Mucosa of gallbladder (tissue), 1 donor: Measurements from ENCODE around the gene NPAS3. TPM values are rescaled to one million over a fixed set of nuclear protein-coding genes. Genes with fewer than 3 reads are reported as not detected.
A peak's percentile ranks its signal among the peaks of the same experiment; 100 is the strongest.

Experiments
- DNase-seq: peaks from one replicate; pipeline ENCODE4 v3.0.0-alpha.2; 2020; ENCODE audit warnings: low spot score
- total RNA-seq: library from RNA; stranded (reverse); gene quantifications from one replicate; pipeline ENCODE4 v1.2.1, GENCODE V29; 2021
- donor health status: DM: no; HTN: no; CAD: no.

The NPAS3 gene
- total RNA-seq, 1 donor from 2014 or later = 1.8 TPM

- DNase-seq = no peak
Measured at GRCh38 chr14:33668066-33668465, 729.4 kb downstream of the NPAS3 start.

- no peak for DNase-seq
Measured at GRCh38 chr14:33669111-33669510, 730.4 kb downstream of the NPAS3 start.

DNA sequence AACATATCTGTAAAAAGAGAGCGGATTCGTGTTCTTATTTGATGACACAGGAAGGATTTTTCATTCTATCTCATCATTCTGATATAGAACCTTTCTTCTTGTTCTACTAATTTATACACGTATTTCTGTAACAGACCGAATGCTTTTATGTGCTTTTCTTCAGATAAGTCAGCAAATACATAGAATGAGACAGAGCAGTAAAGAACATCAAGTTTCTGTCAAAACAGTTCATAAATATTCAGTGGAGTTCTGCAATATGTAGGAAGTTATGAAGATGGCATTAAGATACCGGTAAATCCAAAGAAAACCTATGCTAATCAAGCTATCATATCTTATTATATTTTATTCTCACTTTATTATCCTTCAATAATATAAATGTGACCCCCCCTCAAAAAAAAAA is 731.6 kb downstream of the NPAS3 start:
- no peak for DNase-seq

- no peak for DNase-seq
Measured at GRCh38 chr14:33671556-33671955, 732.9 kb downstream of the NPAS3 start.

- DNase-seq = no peak
Measured at GRCh38 chr14:33674927-33675326, 736.2 kb downstream of the NPAS3 start.

GRCh38 chr14:33675415-33676130 is 736.9 kb downstream of the NPAS3 start:
- DNase-seq = no peak

DNA sequence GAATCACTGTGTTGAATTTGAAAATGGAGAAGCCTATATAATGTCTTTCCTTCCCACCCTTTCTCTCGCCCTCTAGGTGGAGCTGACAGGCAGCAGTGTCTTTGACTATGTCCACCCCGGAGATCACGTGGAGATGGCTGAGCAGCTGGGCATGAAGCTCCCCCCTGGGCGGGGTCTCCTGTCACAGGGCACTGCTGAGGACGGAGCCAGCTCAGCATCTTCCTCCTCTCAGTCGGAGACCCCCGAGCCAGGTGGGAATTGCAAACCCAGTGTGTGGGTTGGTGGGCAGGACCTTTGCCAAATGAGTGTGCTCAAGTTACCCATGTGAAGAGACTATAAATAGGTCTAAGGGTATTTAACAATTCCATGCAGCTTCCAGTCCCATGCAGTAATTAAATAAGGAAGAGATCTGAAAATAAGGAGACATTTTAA is 737.5 kb downstream of the NPAS3 start:
- no peak for DNase-seq

GRCh38 chr14:33676891-33677290 is 738.2 kb downstream of the NPAS3 start:
- DNase-seq = no peak

DNA sequence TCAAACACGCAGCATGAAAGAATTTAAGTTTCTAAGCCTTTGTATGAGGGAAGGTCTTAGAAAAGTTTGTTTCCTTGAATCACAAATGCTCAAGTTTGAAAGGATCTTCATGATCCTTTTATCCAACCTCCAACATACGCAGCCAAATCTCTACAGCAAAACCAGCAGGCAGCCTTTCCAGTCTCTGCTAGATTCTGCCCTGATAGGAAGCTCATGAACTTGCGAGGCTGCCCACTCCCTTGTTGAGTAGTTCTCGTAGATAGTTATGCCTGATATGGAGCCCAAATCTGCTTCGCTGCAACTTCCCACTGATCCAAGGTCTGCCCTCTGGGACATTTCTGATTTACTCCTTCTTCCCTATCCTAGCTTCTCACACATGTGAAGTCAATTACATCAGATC is 739.3 kb downstream of the NPAS3 start:
- no peak for DNase-seq

DNA sequence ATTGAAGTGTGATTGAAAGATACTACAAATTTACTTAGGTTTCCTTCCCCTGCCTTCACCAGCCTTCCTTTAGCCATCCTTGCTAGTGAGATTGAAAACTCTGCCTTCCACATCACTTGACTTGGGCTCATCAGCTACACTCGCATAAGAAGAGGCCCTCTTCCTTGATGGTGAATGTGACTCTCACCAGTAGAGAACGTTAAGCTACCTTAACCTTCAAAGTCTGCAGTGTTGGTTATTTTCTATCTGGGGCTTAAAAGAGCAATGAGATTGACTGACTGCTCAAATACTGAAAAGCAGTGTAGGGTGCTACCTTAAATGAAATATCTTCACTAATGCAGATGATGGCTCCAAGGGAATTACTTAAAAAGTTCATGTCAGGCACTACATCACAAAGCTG is 740.3 kb downstream of the NPAS3 start:
- no peak for DNase-seq

DNA sequence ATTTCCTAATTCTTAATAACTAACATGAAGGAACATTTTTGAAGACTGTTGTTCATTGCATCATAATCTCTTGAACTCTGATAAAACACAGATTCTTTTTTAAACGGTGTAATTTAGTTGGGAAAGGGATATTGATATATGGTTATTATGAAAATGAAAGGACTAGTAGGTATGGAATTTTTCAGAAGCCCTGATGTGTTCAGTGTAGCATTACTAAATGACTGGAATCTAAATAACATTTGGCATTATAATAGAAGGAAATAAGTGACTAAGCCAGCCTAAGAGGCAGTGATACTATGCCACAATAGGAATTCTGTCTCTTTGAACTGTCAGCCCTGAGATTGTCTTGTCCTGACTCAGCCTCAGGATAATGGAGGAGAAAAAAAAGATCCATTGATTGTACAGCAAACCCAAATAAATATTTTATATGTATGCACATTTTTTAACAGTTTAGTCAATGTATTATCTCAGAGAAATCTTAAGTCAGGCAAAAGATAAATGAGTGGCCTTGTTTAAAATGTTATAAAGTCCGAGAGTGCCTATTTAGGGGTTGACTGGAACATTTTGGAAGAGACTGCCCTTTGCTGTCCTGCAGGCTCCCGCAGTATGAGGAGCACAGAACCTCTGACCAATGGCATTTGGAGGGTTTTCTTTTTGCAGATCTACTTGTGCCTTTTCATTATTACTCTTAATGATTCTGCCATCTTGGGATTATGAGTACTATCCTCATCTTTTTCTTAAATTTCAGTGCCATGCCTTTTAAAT is 741.0 kb downstream of the NPAS3 start:
- no peak for DNase-seq

DNA sequence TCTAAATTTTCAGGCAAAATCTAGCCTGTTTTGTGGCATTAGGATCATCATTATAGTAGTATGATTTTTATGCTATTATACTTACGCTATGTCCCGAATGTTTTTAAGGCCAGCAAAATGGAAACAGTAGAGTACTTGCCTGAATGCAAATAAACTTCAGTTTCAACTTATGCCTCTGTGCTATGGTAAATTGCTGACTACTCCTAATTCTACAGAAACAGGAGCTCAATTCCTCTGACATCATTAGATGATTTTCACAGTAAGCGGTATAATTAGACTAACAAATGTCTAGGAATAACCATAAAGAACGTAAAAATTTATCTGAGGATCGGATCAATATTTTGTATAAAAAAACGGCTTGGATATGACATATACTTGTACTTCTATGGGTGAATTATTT is 742.2 kb downstream of the NPAS3 start:
- DNase-seq = no peak

GRCh38 chr14:33682760-33683159 is 744.1 kb downstream of the NPAS3 start:
- DNase-seq = peak; percentile 13

GRCh38 chr14:33685026-33685425 is 746.3 kb downstream of the NPAS3 start:
- DNase-seq = no peak

DNA sequence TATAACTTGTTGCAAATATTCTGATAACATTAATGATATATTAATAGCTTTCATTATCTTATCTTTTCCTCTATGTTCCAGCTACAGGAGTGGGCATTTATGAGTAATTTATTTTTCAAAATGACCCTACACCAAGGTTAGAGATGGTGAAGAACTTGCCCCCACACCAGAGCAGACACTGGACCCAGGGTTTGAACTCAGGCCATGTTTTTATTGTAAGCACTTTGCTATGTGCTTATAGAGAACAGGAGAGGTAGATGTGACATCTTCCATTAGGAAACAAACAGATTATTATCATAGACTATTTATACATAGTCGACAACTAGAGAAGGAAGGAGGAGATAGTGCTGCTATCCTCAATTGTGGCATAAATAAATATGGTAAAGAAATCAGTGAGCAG is 747.0 kb downstream of the NPAS3 start:
- no peak for DNase-seq

DNA sequence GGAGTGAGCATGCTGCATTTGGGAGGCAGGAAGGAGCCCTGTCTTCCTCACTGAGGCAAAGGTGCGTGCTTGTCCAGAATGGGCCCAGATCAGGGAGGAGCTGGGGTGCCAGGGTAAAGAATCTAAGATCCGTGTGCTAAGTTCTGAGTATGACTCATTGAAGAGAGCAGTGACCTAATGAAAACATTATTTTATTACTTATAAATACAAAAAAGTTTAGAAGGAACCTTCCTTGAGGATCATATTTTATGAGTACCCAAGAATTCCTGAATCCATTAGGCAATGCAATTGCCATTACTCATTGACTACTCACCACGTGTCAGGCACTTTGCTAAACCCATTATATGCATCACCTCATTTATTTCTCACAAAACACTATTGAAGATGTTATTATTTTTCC is 747.5 kb downstream of the NPAS3 start:
- no peak for DNase-seq

GRCh38 chr14:33686856-33687255 is 748.2 kb downstream of the NPAS3 start:
- no peak for DNase-seq

DNA sequence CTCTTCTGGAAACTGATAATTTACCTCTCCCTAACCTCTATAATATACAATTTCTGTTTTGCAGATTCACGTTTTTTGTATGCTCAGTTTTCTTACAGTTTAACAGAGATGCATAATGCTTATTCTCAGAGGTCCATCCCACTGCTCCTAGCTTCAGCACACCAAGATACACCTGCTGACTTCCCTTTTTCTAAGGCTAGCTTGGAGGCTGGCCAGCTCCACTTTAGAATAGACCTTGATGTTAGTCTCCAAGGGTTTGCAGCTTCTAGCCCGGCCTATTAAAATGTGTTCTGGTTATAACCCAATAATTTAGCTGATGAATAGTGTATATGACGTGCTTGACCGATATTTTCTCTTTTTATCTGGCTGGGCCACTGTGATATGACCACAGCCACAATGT is 751.0 kb downstream of the NPAS3 start:
- DNase-seq = no peak

DNA sequence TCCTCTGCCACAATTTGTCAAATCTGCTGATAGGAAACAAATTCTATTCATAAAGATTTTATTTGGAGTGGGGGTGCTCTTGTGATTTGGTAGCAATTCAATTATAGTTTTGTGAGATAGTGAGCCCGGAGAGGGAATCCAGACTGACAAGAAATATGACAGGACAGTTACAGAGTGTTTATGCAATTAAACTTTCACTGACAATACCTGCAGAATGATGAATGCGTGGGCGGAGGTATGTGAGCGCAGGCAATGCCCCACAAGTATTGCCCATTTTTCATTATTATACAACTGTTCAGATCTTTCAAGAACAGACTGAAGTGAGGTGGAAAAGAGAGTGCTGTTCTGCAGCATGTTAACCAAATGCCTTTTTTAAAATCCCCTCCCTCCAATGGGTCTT is 753.2 kb downstream of the NPAS3 start:
- no peak for DNase-seq

- no peak for DNase-seq
Measured at GRCh38 chr14:33692762-33693161, 754.1 kb downstream of the NPAS3 start.

GRCh38 chr14:33693237-33693636 is 754.6 kb downstream of the NPAS3 start:
- DNase-seq = no peak

GRCh38 chr14:33696165-33696564 is 757.5 kb downstream of the NPAS3 start:
- no peak for DNase-seq

GRCh38 chr14:33699300-33699983 is 760.8 kb downstream of the NPAS3 start:
- DNase-seq = no peak
